Measurements from ENCODE around the gene TARS3.

GRCh38 chr15:101727186-101727585 lies 2.9 kb upstream of the TARS3 start:
- no peak for TF ChIP-seq CTCF (IDR thresholded peaks at IDR 0.05)
- TF ChIP-seq POLR2A (IDR thresholded peaks at IDR 0.05), result no peak

Data from Peyer's patch (tissue), 4 donors.